ENCODE measurements around the gene FBXO8. TPM values are rescaled to one million over a fixed set of nuclear protein-coding genes. Genes with fewer than 3 reads are reported as not detected.
A peak's percentile ranks its signal among the peaks of the same experiment; 100 is the strongest.

FBXO8 gene
- polyA plus RNA-seq, 1 of the 3 experiments (the other 2 are of a cell fraction), result 16.0 TPM

- H3K4me2 ChIP-seq, result peak overlapping the region; percentile 34; the same call in 1 of the 2 replicates
- DNase-seq, result no peak
- WGBS (ENCODE audit: low lambda C conversion rate), result 28% methylated on average over 5 of the region's 5 CpGs
Measured at GRCh38 chr4:174255786-174256185, 27.7 kb downstream of the FBXO8 start.

GRCh38 chr4:174255374-174255773, 28.1 kb downstream of the FBXO8 start:
- no peak overlapping the region for H2AFZ ChIP-seq (ENCODE audit: low read depth)
- no peak for DNase-seq
- WGBS (ENCODE audit: low lambda C conversion rate), result 93% methylated on average over 1 of the region's 1 CpG
- no peaks in the 10 kb centered on the region for H3K27me3 ChIP-seq (ENCODE audit: insufficient read depth)
- peaks cover 13% of the 10 kb centered on the region for H3F3A ChIP-seq (replicated peaks; ENCODE audit: insufficient read depth)
- peak overlapping the region in 1 of 2 experiments; percentile 79; a peak in 1 of 4 replicates for H3K27ac ChIP-seq (ENCODE audit: low read depth in 2 of 2, low read length in 1 of 2)
- H3K4me2 ChIP-seq, result no peak overlapping the region
- no peaks in the 10 kb centered on the region; the same call in 1 of the 2 replicates for H3K9me2 ChIP-seq
- H3K4me1 ChIP-seq (ENCODE audit: control insufficient read depth in 1 of 2, insufficient read depth in 2 of 2, low read depth in 1 of 2, low read length in 1 of 2), result peaks cover 17 to 27% of the 10 kb centered on the region in 2 experiments
- H3K9me3 ChIP-seq, result no peaks in the 10 kb centered on the region
- no peaks in the 10 kb centered on the region for H4K20me1 ChIP-seq (ENCODE audit: insufficient read depth)
- H3K9ac ChIP-seq, result no peak overlapping the region
- ChIA-PET CTCF (interaction anchor here (0.8 to 1.9 kb wide), 3 partner anchors 9 to 61 kb away, joined by 4 to 5 read pairs (median 4); no protein-coding TSS in a partner anchor), POLR2A (interaction anchor here (0.5 to 2.9 kb wide), 2 partner anchors 9 to 39 kb away, joined by 4 to 13 read pairs; no protein-coding TSS in a partner anchor)
- H3K36me3 ChIP-seq (replicated peaks in 1 of 2; ENCODE audit: control insufficient read depth in 1 of 2, insufficient read depth in 2 of 2, low read length in 1 of 2), result peaks cover 5 to 32% of the 10 kb centered on the region in 2 experiments
- 0 out of 2 replicates have a peak, but pooled peaks cover under 1% of the 10 kb centered on the region for H3K79me2 ChIP-seq (ENCODE audit: insufficient read depth)
- H3K4me3 ChIP-seq (ENCODE audit: low read depth in 2 of 2, low read length in 1 of 2), result no peak overlapping the region
- TF ChIP-seq FOXM1 (IDR thresholded peaks at IDR 0.05; ENCODE audit: low read depth) (no peak), REST (IDR thresholded peaks at IDR 0.05; ENCODE audit: low read depth, low read length) (no peak), MAX (IDR thresholded peaks at IDR 0.05; ENCODE audit: low read depth) (no peak), ZBTB33 (IDR thresholded peaks at IDR 0.05; ENCODE audit: borderline replicate concordance, low read depth) (no peak), RFX5 (IDR thresholded peaks at IDR 0.05; ENCODE audit: low read length) (no peak), EP300 (IDR thresholded peaks at IDR 0.05; ENCODE audit: borderline replicate concordance in 1 of 2, low read depth in 1 of 2, low read length in 1 of 2) (no peak), EZH2phosphoT487 (IDR thresholded peaks at IDR 0.05; ENCODE audit: borderline replicate concordance, low read depth) (no peak), RXRA (IDR thresholded peaks at IDR 0.05; ENCODE audit: borderline replicate concordance, low read depth) (no peak), MXI1 (IDR thresholded peaks at IDR 0.05; ENCODE audit: low read depth, low read length) (no peak), NFIC (IDR thresholded peaks at IDR 0.05; ENCODE audit: borderline replicate concordance) (no peak), IRF3 (IDR thresholded peaks at IDR 0.05; ENCODE audit: low read depth, low read length) (no peak), CHD2 (IDR thresholded peaks at IDR 0.05; ENCODE audit: low read length, partially characterized antibody) (no peak), PBX3 (IDR thresholded peaks at IDR 0.05) (no peak), TAF1 (IDR thresholded peaks at IDR 0.05; ENCODE audit: borderline replicate concordance, low read depth, low read length) (no peak)

More at GRCh38 chr4:174255786-174256185, 27.7 kb downstream of the FBXO8 start:
- no peaks in the 10 kb centered on the region for H3K27me3 ChIP-seq (ENCODE audit: insufficient read depth)
- no peak overlapping the region for H2AFZ ChIP-seq (ENCODE audit: low read depth)
- H3K9ac ChIP-seq, result no peak overlapping the region
- TF ChIP-seq FOXJ3 (CRISPR knock-in tag; IDR thresholded peaks at IDR 0.05) (no peak), RCOR1 (IDR thresholded peaks at IDR 0.05; ENCODE audit: low read length) (0 out of 2 replicates have a peak, but pooled peaks have one; percentile 31), POLR2AphosphoS5 (IDR thresholded peaks at IDR 0.05; ENCODE audit: low read depth, low read length) (no peak), EZH2phosphoT487 (IDR thresholded peaks at IDR 0.05; ENCODE audit: borderline replicate concordance, low read depth) (no peak), FOXM1 (IDR thresholded peaks at IDR 0.05; ENCODE audit: low read depth) (no peak)
- peak overlapping the region; percentile 57 to 79 for H3K27ac ChIP-seq (ENCODE audit: low read depth in 2 of 2, low read length in 1 of 2)
- H3K9me3 ChIP-seq, result no peaks in the 10 kb centered on the region
- ChIA-PET POLR2A (interaction anchor here (0.5 to 2.9 kb wide), 2 partner anchors 10 to 39 kb away, joined by 4 to 13 read pairs; no protein-coding TSS in a partner anchor), CTCF (interaction anchor here (0.8 to 1.4 kb wide), 3 partner anchors 10 to 61 kb away, joined by 3 to 4 read pairs (median 4); no protein-coding TSS in a partner anchor)
- H3K79me2 ChIP-seq (ENCODE audit: insufficient read depth), result 0 out of 2 replicates have a peak, but pooled peaks cover 5% of the 10 kb centered on the region
- no peak overlapping the region for H3K4me3 ChIP-seq (ENCODE audit: low read depth in 2 of 2, low read length in 1 of 2)
- H3F3A ChIP-seq (replicated peaks; ENCODE audit: insufficient read depth), result peaks cover 13% of the 10 kb centered on the region
- no peaks in the 10 kb centered on the region for H4K20me1 ChIP-seq (ENCODE audit: insufficient read depth)
- no peaks in the 10 kb centered on the region; the same call in 1 of the 2 replicates for H3K9me2 ChIP-seq
- H3K4me1 ChIP-seq (ENCODE audit: control insufficient read depth in 1 of 2, insufficient read depth in 2 of 2, low read depth in 1 of 2, low read length in 1 of 2), result peaks cover 21 to 27% of the 10 kb centered on the region in 2 experiments
- peaks cover 5 to 32% of the 10 kb centered on the region in 2 experiments for H3K36me3 ChIP-seq (replicated peaks in 1 of 2; ENCODE audit: control insufficient read depth in 1 of 2, insufficient read depth in 2 of 2, low read length in 1 of 2)
